Calu3 (cell line): ENCODE measurements around the gene GPR31. TPM values are rescaled to one million over a fixed set of nuclear protein-coding genes. Genes with fewer than 3 reads are reported as not detected.

Source experiments
- BruUV-seq: library from RNA; stranded (reverse); fragments of 400-500 nt; replicated peaks from 2 replicates; lab custom pipeline; 2021; lab: Mats Ljungman, UMichigan
- CTCF ChIA-PET: fragments of 300-600 bp; sonication (Branson Sonifier 250); formaldehyde crosslinking; loops from one replicate; lab custom pipeline; 2022; ENCODE audit warnings: antibody characterized with exemption; lab: Charles Lee
- DNase-seq: peaks from one replicate; pipeline ENCODE4 v3.0.0; 2022
- H3K27ac Mint-ChIP-seq: one replicate; pipeline ENCODE4 v1.8.0; 2022; ENCODE audit warnings: mixed read lengths; ENCODE audit not compliant: unreplicated experiment
- H3K27me3 Mint-ChIP-seq: one replicate; pipeline ENCODE4 v1.8.0; 2022; ENCODE audit warnings: mixed read lengths; ENCODE audit not compliant: unreplicated experiment
- H3K36me3 Mint-ChIP-seq: one replicate; pipeline ENCODE4 v1.8.0; 2022; ENCODE audit warnings: mild to moderate bottlenecking, moderate library complexity, mixed read lengths; ENCODE audit not compliant: insufficient read depth, unreplicated experiment
- H3K4me1 Mint-ChIP-seq: one replicate; pipeline ENCODE4 v1.8.0; 2022; ENCODE audit warnings: mild to moderate bottlenecking, low read depth, mixed read lengths; ENCODE audit not compliant: unreplicated experiment
- H3K4me3 Mint-ChIP-seq: one replicate; pipeline ENCODE4 v1.8.0; 2022; ENCODE audit warnings: mild to moderate bottlenecking, low read depth, moderate library complexity, mixed read lengths; ENCODE audit not compliant: unreplicated experiment
- H3K9me3 Mint-ChIP-seq: one replicate; pipeline ENCODE4 v1.8.0; 2022; ENCODE audit warnings: low read depth, mixed read lengths; ENCODE audit not compliant: unreplicated experiment
- intact Hi-C: fragments of 100-400 bp; cut with micrococcal nuclease; formaldehyde crosslinking; loops from one replicate; pipeline ENCODE4 v1.10.0; 2022; ENCODE audit not compliant: unreplicated experiment
- total RNA-seq: library from RNA; stranded (reverse); gene quantifications from 2 replicates; pipeline ENCODE4 v1.2.3, GENCODE V29; 2022
- TF ChIP-seq, protein P1 (sequence below): fragments of 200-600 bp; IDR thresholded peaks from one replicate; pipeline ENCODE4 v1.8.0; 2022; ENCODE audit warnings: antibody characterized with exemption; ENCODE audit not compliant: unreplicated experiment

GPR31 gene
- total RNA-seq, 1 experiment from 2014 or later, result not detected

DNA sequence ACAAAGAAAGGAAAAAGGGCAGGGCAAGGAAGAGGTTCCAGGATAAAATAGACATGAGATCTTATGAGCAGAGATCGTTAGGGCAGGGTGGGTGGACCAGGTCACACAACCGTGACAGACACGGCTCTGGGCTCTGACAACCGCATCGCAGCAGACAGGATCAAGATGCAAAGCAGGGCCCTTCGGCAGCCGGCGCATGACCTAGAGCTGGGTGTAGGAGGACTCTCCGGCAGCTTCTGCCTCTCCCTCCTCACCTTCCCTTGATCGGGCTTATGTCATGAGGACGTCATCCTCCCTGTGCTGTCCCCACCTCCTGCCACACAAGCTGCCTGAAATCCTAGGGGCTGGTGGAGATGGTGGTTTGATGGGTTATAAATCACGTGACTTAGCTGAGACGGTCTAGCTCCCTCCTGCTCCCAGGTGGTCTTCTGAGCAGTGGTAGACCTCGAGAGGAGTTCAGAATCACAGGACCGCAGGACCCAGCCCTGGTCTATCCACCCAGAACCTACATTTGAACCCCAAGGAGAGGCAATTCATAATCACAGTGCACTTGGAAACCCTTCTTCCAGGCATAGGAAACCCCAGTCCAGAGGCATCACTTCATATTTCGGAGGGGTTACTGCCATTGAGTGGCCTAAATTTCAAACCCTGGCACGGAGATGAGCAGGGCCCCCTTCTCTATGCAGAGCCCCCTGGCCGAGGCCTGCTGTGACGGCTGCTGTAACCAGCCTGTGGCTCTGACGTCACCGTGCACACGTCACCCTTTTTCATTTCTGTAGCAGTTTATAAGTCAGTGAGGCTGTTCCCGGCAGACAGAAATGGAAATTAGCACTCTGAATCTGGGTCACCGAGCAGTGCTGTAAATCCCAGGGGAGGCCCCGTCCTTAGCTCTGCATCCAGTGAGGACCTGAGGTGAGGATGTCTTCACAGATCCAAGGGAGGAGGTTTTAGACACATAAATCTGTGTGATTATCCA lies 43.6 kb downstream of the GPR31 start:
- CTCF ChIA-PET, result no interaction called here
- Mint-ChIP-seq H3K27ac (no peak overlapping the region), H3K9me3 (no peaks in the 10 kb centered on the region), H3K36me3 (no peaks in the 10 kb centered on the region), H3K27me3 (peaks cover 100% of the 10 kb centered on the region), H3K4me3 (no peak overlapping the region), H3K4me1 (peaks cover 9% of the 10 kb centered on the region)
- DNase-seq, result no peak
- intact Hi-C loops, result no loop called here
- no TSS peak for BruUV-seq
- TF ChIP-seq, protein P1, sequence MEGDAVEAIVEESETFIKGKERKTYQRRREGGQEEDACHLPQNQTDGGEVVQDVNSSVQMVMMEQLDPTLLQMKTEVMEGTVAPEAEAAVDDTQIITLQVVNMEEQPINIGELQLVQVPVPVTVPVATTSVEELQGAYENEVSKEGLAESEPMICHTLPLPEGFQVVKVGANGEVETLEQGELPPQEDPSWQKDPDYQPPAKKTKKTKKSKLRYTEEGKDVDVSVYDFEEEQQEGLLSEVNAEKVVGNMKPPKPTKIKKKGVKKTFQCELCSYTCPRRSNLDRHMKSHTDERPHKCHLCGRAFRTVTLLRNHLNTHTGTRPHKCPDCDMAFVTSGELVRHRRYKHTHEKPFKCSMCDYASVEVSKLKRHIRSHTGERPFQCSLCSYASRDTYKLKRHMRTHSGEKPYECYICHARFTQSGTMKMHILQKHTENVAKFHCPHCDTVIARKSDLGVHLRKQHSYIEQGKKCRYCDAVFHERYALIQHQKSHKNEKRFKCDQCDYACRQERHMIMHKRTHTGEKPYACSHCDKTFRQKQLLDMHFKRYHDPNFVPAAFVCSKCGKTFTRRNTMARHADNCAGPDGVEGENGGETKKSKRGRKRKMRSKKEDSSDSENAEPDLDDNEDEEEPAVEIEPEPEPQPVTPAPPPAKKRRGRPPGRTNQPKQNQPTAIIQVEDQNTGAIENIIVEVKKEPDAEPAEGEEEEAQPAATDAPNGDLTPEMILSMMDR, result no peak

GRCh38 chr6:167113047-167113754 lies 44.6 kb downstream of the GPR31 start:
- H3K27me3 Mint-ChIP-seq, result peaks cover 100% of the 10 kb centered on the region
- BruUV-seq, result no TSS peak
- H3K4me1 Mint-ChIP-seq, result peaks cover 5% of the 10 kb centered on the region
- CTCF ChIA-PET, result no interaction called here
- H3K36me3 Mint-ChIP-seq, result no peaks in the 10 kb centered on the region
- no peak overlapping the region for H3K4me3 Mint-ChIP-seq
- TF ChIP-seq, protein P1, result no peak
- no peaks in the 10 kb centered on the region for H3K9me3 Mint-ChIP-seq
- H3K27ac Mint-ChIP-seq, result no peak overlapping the region
- no peak for DNase-seq
- intact Hi-C loops, result no loop called here

DNA sequence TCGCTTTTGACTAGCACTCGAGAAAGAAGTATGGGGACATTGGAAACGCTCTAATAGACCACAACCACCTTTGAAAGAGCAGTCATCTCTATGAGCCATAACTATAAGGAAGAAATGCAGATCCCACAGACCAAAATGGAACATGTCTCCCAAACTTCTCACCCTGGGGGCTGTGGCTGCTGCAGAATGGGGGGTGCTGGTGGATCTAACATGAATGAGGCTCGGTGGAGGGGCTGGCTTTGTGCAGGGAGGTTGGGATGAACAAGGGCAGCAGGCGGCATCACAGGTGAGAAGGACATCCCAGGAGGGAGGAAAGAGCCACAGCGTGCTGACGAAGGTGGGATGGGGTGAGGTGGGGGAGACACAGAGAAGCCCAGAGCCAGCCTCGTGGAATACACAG lies 45.4 kb downstream of the GPR31 start:
- DNase-seq, result no peak
- H3K4me3 Mint-ChIP-seq, result no peak overlapping the region
- H3K27ac Mint-ChIP-seq, result no peak overlapping the region
- TF ChIP-seq, protein P1, result no peak
- peaks cover 100% of the 10 kb centered on the region for H3K27me3 Mint-ChIP-seq
- H3K9me3 Mint-ChIP-seq, result no peaks in the 10 kb centered on the region
- CTCF ChIA-PET, result no interaction called here
- H3K36me3 Mint-ChIP-seq, result no peaks in the 10 kb centered on the region
- no peaks in the 10 kb centered on the region for H3K4me1 Mint-ChIP-seq
- BruUV-seq, result no TSS peak
- intact Hi-C loops, result no loop called here

DNA sequence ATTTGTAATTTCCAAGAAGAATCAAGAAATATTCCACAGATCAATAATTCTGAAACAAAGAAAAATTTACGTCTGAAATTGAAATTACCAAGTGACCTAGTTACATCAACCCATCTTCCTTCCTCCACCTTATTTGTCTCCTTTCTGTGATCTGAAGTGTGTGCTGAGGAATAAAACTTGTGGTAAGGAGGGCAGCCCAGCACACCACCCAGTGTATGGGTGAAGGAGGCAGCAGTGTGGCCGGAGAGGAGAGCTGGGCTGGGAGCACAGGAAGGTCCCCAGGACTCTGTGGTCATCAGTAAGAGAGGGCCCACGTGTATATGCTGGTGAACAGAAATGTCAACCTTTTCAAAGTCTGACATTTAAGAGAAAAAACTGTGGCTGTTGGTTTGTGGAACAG lies 46.2 kb downstream of the GPR31 start:
- CTCF ChIA-PET, result no interaction called here
- no peak for DNase-seq
- intact Hi-C loops, result no loop called here
- Mint-ChIP-seq H3K27me3 (peaks cover 92% of the 10 kb centered on the region), H3K9me3 (no peaks in the 10 kb centered on the region), H3K36me3 (no peaks in the 10 kb centered on the region), H3K27ac (no peak overlapping the region), H3K4me3 (no peak overlapping the region), H3K4me1 (no peaks in the 10 kb centered on the region)
- no TSS peak for BruUV-seq
- TF ChIP-seq, protein P1, result no peak
